Neural progenitor cell (in vitro differentiated cells): ENCODE data around the gene UBE2C. TPM values are rescaled to one million over a fixed set of nuclear protein-coding genes. Genes with fewer than 3 reads are reported as not detected.

Experiments
- DNase-seq: peaks from one replicate; pipeline ENCODE4 v3.0.0-alpha.2; 2016; ENCODE audit warnings: low spot score
- H2AFZ ChIP-seq: fragments of 200-600 bp; sonication (generic); replicated peaks from 2 replicates; pipeline ENCODE4 v1.6.1; 2016; ENCODE audit warnings: antibody characterized with exemption
- H3F3A ChIP-seq: fragments of 200-600 bp; sonication (generic); 2 replicates; pipeline ENCODE4 v1.6.1; 2016; ENCODE audit warnings: antibody characterized with exemption, low read depth
- H3K27ac ChIP-seq: fragments of 200-600 bp; sonication (generic); 2 replicates; pipeline ENCODE4 v1.5.1; 2016; ENCODE audit warnings: mild to moderate bottlenecking
- H3K27me3 ChIP-seq: fragments of 200-600 bp; sonication (generic); 2 replicates; pipeline ENCODE4 v1.6.1; 2016; ENCODE audit warnings: mild to moderate bottlenecking, moderate library complexity
- H3K36me3 ChIP-seq: fragments of 200-600 bp; sonication (generic); 2 replicates; pipeline ENCODE4 v1.5.1; 2016
- H3K4me1 ChIP-seq: fragments of 200-600 bp; sonication (generic); 2 replicates; pipeline ENCODE4 v1.6.1; 2016; ENCODE audit warnings: mixed run types
- H3K4me2 ChIP-seq: fragments of 200-600 bp; sonication (generic); 2 replicates; pipeline ENCODE4 v1.6.1; 2016
- H3K4me3 ChIP-seq: fragments of 200-600 bp; sonication (generic); 2 replicates; pipeline ENCODE4 v1.5.1; 2016
- H3K79me2 ChIP-seq: fragments of 200-600 bp; sonication (generic); 2 replicates; pipeline ENCODE4 v1.6.1; 2016; ENCODE audit warnings: low read depth
- H3K9ac ChIP-seq: fragments of 200-600 bp; sonication (generic); 2 replicates; pipeline ENCODE4 v1.6.1; 2016
- H3K9me3 ChIP-seq: fragments of 200-600 bp; sonication (generic); 2 replicates; pipeline ENCODE4 v1.5.1; 2016; ENCODE audit warnings: low read depth
- H4K20me1 ChIP-seq: fragments of 200-600 bp; sonication (generic); 2 replicates; pipeline ENCODE4 v1.6.1; 2016; ENCODE audit warnings: low read depth
- H3K27ac Mint-ChIP-seq: 3 replicates; pipeline ENCODE4 v1.8.0; 2021; ENCODE audit warnings: mixed read lengths
- H3K27me3 Mint-ChIP-seq: 2 replicates; pipeline ENCODE4 v1.8.0; 2022; ENCODE audit warnings: low read depth, mild to moderate bottlenecking, inconsistent platforms, moderate library complexity, mixed read lengths; ENCODE audit not compliant: insufficient read depth
- H3K36me3 Mint-ChIP-seq: 3 replicates; pipeline ENCODE4 v1.8.0; 2021; ENCODE audit warnings: mixed read lengths
- H3K4me1 Mint-ChIP-seq: 3 replicates; pipeline ENCODE4 v1.8.0; 2021; ENCODE audit warnings: mixed read lengths
- H3K4me3 Mint-ChIP-seq: 3 replicates; pipeline ENCODE4 v1.8.0; 2021; ENCODE audit warnings: mild to moderate bottlenecking, moderate library complexity, mixed read lengths
- H3K9me3 Mint-ChIP-seq: 3 replicates; pipeline ENCODE4 v1.8.0; 2020; ENCODE audit warnings: mixed read lengths
- CTCF ChIP-seq: fragments of 200-600 bp; sonication (generic); IDR thresholded peaks from 2 replicates; pipeline ENCODE4 v1.5.1; 2017; ENCODE audit warnings: antibody characterized with exemption, mild to moderate bottlenecking
- EZH2 ChIP-seq: fragments of 200-600 bp; sonication (generic); IDR thresholded peaks from 2 replicates; pipeline ENCODE4 v1.6.1; 2017; ENCODE audit warnings: antibody characterized with exemption, mild to moderate bottlenecking, moderate library complexity
- EZH2phosphoT487 ChIP-seq: fragments of 200-600 bp; sonication (generic); IDR thresholded peaks from 2 replicates; pipeline ENCODE4 v1.6.1; 2017; ENCODE audit warnings: antibody characterized with exemption
- total RNA-seq: library from RNA; depleted of rRNA; stranded (reverse); fragments of >200 nt; gene quantifications from 2 replicates; pipeline ENCODE4 v1.2.3, GENCODE V29; 2015; ENCODE audit warnings: low replicate concordance

The UBE2C gene
- total RNA-seq, 1 donor from 2014 or later, result 325 TPM

- H3K9ac ChIP-seq, result no peak overlapping the region
Measured at GRCh38 chr20:45835825-45836224, 23.4 kb downstream of the UBE2C start.

GRCh38 chr20:45836841-45837240 is 24.4 kb downstream of the UBE2C start:
- H3K27ac ChIP-seq, result no peak overlapping the region
- no peak for DNase-seq
- no peaks in the 10 kb centered on the region for H3K36me3 ChIP-seq

More at GRCh38 chr20:45835825-45836224, 23.4 kb downstream of the UBE2C start:
- peaks cover 13% of the 10 kb centered on the region for H3K4me1 ChIP-seq
- peaks cover 31% of the 10 kb centered on the region for H3F3A ChIP-seq
- Mint-ChIP-seq H3K4me3 (peak overlapping the region; percentile 82), H3K4me1 (peaks cover 24% of the 10 kb centered on the region), H3K9me3 (no peaks in the 10 kb centered on the region), H3K27ac (no peak overlapping the region), H3K36me3 (no peaks in the 10 kb centered on the region), H3K27me3 (no peaks in the 10 kb centered on the region)
- no peak overlapping the region for H3K4me2 ChIP-seq
- TF ChIP-seq EZH2phosphoT487 (no peak), EZH2 (no peak), CTCF (no peak)
- DNase-seq, result no peak
- no peak overlapping the region for H2AFZ ChIP-seq
- no peak overlapping the region for H3K4me3 ChIP-seq
- no peaks in the 10 kb centered on the region for H3K27me3 ChIP-seq
- no peaks in the 10 kb centered on the region for H3K36me3 ChIP-seq
- no peak overlapping the region for H3K27ac ChIP-seq
- peaks cover 10% of the 10 kb centered on the region for H3K79me2 ChIP-seq
- peaks cover 3% of the 10 kb centered on the region for H4K20me1 ChIP-seq
- no peaks in the 10 kb centered on the region for H3K9me3 ChIP-seq

GRCh38 chr20:45840700-45841198 is 28.3 kb downstream of the UBE2C start:
- Histone ChIP-seq H4K20me1 (peaks cover 3% of the 10 kb centered on the region), H3K4me3 (no peak overlapping the region), H3F3A (no peaks in the 10 kb centered on the region), H2AFZ (no peak overlapping the region), H3K9ac (no peak overlapping the region), H3K4me1 (no peaks in the 10 kb centered on the region), H3K79me2 (no peaks in the 10 kb centered on the region), H3K4me2 (no peak overlapping the region), H3K27me3 (no peaks in the 10 kb centered on the region), H3K36me3 (no peaks in the 10 kb centered on the region), H3K9me3 (no peaks in the 10 kb centered on the region), H3K27ac (no peak overlapping the region)
- Mint-ChIP-seq H3K4me3 (no peak overlapping the region), H3K27ac (no peak overlapping the region), H3K4me1 (peaks cover 3% of the 10 kb centered on the region), H3K9me3 (no peaks in the 10 kb centered on the region), H3K36me3 (peaks cover 7% of the 10 kb centered on the region), H3K27me3 (no peaks in the 10 kb centered on the region)
- no peak for TF ChIP-seq EZH2
- TF ChIP-seq EZH2phosphoT487, result no peak
- TF ChIP-seq CTCF, result no peak
- DNase-seq, result no peak

More at GRCh38 chr20:45836841-45837240, 24.4 kb downstream of the UBE2C start:
- no peaks in the 10 kb centered on the region for H3K9me3 Mint-ChIP-seq
- Histone ChIP-seq H3K9ac (no peak overlapping the region), H3K4me3 (no peak overlapping the region), H3K27me3 (no peaks in the 10 kb centered on the region), H3K79me2 (peaks cover 10% of the 10 kb centered on the region), H2AFZ (no peak overlapping the region), H3K4me1 (peaks cover 13% of the 10 kb centered on the region), H3K4me2 (no peak overlapping the region), H3F3A (peaks cover 31% of the 10 kb centered on the region), H3K9me3 (no peaks in the 10 kb centered on the region), H4K20me1 (peaks cover 3% of the 10 kb centered on the region)
- no peak overlapping the region for H3K27ac Mint-ChIP-seq
- no peak overlapping the region for H3K4me3 Mint-ChIP-seq
- TF ChIP-seq EZH2phosphoT487, result no peak
- TF ChIP-seq EZH2, result no peak
- no peak for TF ChIP-seq CTCF
- no peaks in the 10 kb centered on the region for H3K27me3 Mint-ChIP-seq
- peaks cover 24% of the 10 kb centered on the region for H3K4me1 Mint-ChIP-seq
- H3K36me3 Mint-ChIP-seq, result no peaks in the 10 kb centered on the region
